Measurements from ENCODE around the gene LTBP1. TPM values are rescaled to one million over a fixed set of nuclear protein-coding genes. Genes with fewer than 3 reads are reported as not detected.

LTBP1 gene
- total and polyA plus RNA-seq, 4 donors: 5.8 to 57.6 (median 10.2) TPM

GRCh38 chr2:33213648-33214047, 266.9 kb downstream of the LTBP1 start (continued):
- TF ChIP-seq REST (IDR thresholded peaks at IDR 0.05): no peak
- no peak for TF ChIP-seq YY1 (IDR thresholded peaks at IDR 0.05)
- no peak for TF ChIP-seq SP1 (IDR thresholded peaks at IDR 0.05)
- no peak for TF ChIP-seq HNF4A (conservative IDR thresholded peaks at IDR 0.05)
- TF ChIP-seq EGR1 (IDR thresholded peaks at IDR 0.05; ENCODE audit: low read depth in 2 of 2): no peak
- no peak for TF ChIP-seq NR2F2 (IDR thresholded peaks at IDR 0.05)
- no peak for TF ChIP-seq GABPA (IDR thresholded peaks at IDR 0.05 in 1 of 2, conservative IDR thresholded peaks at IDR 0.05 in 1 of 2)
- no peak for TF ChIP-seq RXRA (IDR thresholded peaks at IDR 0.05)
- TF ChIP-seq FOXA2 (IDR thresholded peaks at IDR 0.05): no peak

GRCh38 chr2:33214436-33214835, 267.7 kb downstream of the LTBP1 start:
- no peak overlapping the region for H3K9ac ChIP-seq (ENCODE audit: low read depth in 1 of 2, low read length in 2 of 2)
- no peak overlapping the region for H3K4me3 ChIP-seq (ENCODE audit: low read depth in 1 of 3, low read length in 3 of 3)
- TF ChIP-seq JUND (IDR thresholded peaks at IDR 0.05): no peak
- no peak for TF ChIP-seq ZBTB33 (IDR thresholded peaks at IDR 0.05)
- no peak for TF ChIP-seq RXRA (IDR thresholded peaks at IDR 0.05)
- TF ChIP-seq HNF4G (IDR thresholded peaks at IDR 0.05): no peak
- TF ChIP-seq MAX (IDR thresholded peaks at IDR 0.05): no peak
- no peak for TF ChIP-seq YY1 (IDR thresholded peaks at IDR 0.05)
- no peak for TF ChIP-seq REST (IDR thresholded peaks at IDR 0.05)
- TF ChIP-seq EGR1 (IDR thresholded peaks at IDR 0.05; ENCODE audit: low read depth in 2 of 2): no peak
- TF ChIP-seq GABPA (IDR thresholded peaks at IDR 0.05 in 1 of 2, conservative IDR thresholded peaks at IDR 0.05 in 1 of 2): no peak
- H3K27ac ChIP-seq (ENCODE audit: low read depth in 1 of 2, low read length in 2 of 2): no peak overlapping the region
- WGBS: 82% methylated on average over 11 of the region's 11 CpGs
- no peaks in the 10 kb centered on the region for H3K9me3 ChIP-seq (ENCODE audit: control insufficient read depth in 4 of 4, low read length in 3 of 4)
- no peaks in the 10 kb centered on the region for H3K27me3 ChIP-seq (ENCODE audit: control insufficient read depth in 4 of 4, insufficient read depth in 4 of 4, low read length in 3 of 4)
- DNase-seq (ENCODE audit: low spot score): no peak
- H3K36me3 ChIP-seq (ENCODE audit: control insufficient read depth in 4 of 4, insufficient read depth in 3 of 4, low read depth in 1 of 4, low read length in 3 of 4): no peaks in the 10 kb centered on the region
- H3K4me1 ChIP-seq (ENCODE audit: control insufficient read depth in 4 of 4, insufficient read depth in 4 of 4, low read length in 3 of 4): peaks cover 0 to 10% (median 3%) of the 10 kb centered on the region in 4 donors

Data from liver (tissue), 9 donors.